Activated CD4-positive, alpha-beta memory T cell treated with anti-CD3 and anti-CD28 coated beads for 36 hours (primary cell): ENCODE measurements around the gene ARMC5. TPM values are rescaled to one million over a fixed set of nuclear protein-coding genes. Genes with fewer than 3 reads are reported as not detected.

Experiments used
- CTCF ChIA-PET: fragments of 350-600 bp; sonication (Branson Sonifier 250); formaldehyde crosslinking; loops from one replicate; lab custom pipeline; 2021; ENCODE audit warnings: antibody characterized with exemption, inconsistent platforms; lab: Charles Lee
- POLR2A ChIA-PET: fragments of 350-600 bp; sonication (Branson Sonifier 250); formaldehyde crosslinking; loops from one replicate; lab custom pipeline; 2021; ENCODE audit warnings: antibody characterized with exemption; lab: Charles Lee
- DNase-seq: peaks from one replicate; pipeline ENCODE4 v3.0.0-alpha.2; 2020
- H3K27ac Mint-ChIP-seq: one replicate; pipeline ENCODE4 v1.8.0; 2021; ENCODE audit warnings: mixed read lengths
- H3K27me3 Mint-ChIP-seq: one replicate; pipeline ENCODE4 v1.8.0; 2021; ENCODE audit warnings: mixed read lengths
- H3K36me3 Mint-ChIP-seq: one replicate; pipeline ENCODE4 v1.8.0; 2021; ENCODE audit warnings: mixed read lengths
- H3K4me1 Mint-ChIP-seq: one replicate; pipeline ENCODE4 v1.8.0; 2021; ENCODE audit warnings: low read depth, mixed read lengths
- H3K4me3 Mint-ChIP-seq: one replicate; pipeline ENCODE4 v1.8.0; 2021; ENCODE audit warnings: mild to moderate bottlenecking, mixed read lengths
- H3K9me3 Mint-ChIP-seq: one replicate; pipeline ENCODE4 v1.8.0; 2021; ENCODE audit warnings: mixed read lengths
- intact Hi-C: fragments of 100-400 bp; cut with micrococcal nuclease; formaldehyde crosslinking; loops from one replicate; pipeline ENCODE4 v1.15.1; 2023
- total RNA-seq, 2 experiments: library from RNA; stranded (reverse); gene quantifications; one replicate each; pipeline ENCODE4 v1.2.3, GENCODE V29; 2021

Gene ARMC5
- total RNA-seq, 2 experiments from 2014 or later: 5.5 to 6.4 TPM

- ChIA-PET CTCF (interaction anchor here (1.2 to 2.8 kb wide), 3 partner anchors 49 to 360 kb away, joined by 3 to 19 read pairs (median 3); partner anchors contain the start of gene ARMC5), POLR2A (interaction anchor here (0.7 to 2.3 kb wide), 7 partner anchors 19 to 369 kb away, joined by 3 to 11 read pairs (median 5); partner anchors contain the start of genes FUS and ZNF267)
- no peak for DNase-seq
- H3K27ac Mint-ChIP-seq: peak overlapping the region; percentile 94
- peaks cover 12% of the 10 kb centered on the region for H3K36me3 Mint-ChIP-seq
- intact Hi-C loops: loop anchor here (1.0 to 2.0 kb wide), 2 partner anchors 32 to 48 kb away; no protein-coding TSS in a partner anchor
- H3K4me1 Mint-ChIP-seq: peaks cover 44% of the 10 kb centered on the region
- peak overlapping the region; percentile 93 for H3K4me3 Mint-ChIP-seq
- no peaks in the 10 kb centered on the region for H3K9me3 Mint-ChIP-seq
- H3K27me3 Mint-ChIP-seq: no peaks in the 10 kb centered on the region
Observed at GRCh38 chr16:31508706-31509195, 49.5 kb downstream of the ARMC5 start.

- no peak for DNase-seq
- Mint-ChIP-seq H3K27me3 (peaks cover 2% of the 10 kb centered on the region), H3K27ac (no peak overlapping the region), H3K4me1 (peaks cover 15% of the 10 kb centered on the region), H3K4me3 (no peak overlapping the region), H3K36me3 (peaks cover 6% of the 10 kb centered on the region), H3K9me3 (peaks cover 12% of the 10 kb centered on the region)
- intact Hi-C loops: no loop called here
- CTCF ChIA-PET: no interaction called here
- POLR2A ChIA-PET: no interaction called here
Observed at GRCh38 chr16:31513126-31513525, 53.8 kb downstream of the ARMC5 start.

DNA sequence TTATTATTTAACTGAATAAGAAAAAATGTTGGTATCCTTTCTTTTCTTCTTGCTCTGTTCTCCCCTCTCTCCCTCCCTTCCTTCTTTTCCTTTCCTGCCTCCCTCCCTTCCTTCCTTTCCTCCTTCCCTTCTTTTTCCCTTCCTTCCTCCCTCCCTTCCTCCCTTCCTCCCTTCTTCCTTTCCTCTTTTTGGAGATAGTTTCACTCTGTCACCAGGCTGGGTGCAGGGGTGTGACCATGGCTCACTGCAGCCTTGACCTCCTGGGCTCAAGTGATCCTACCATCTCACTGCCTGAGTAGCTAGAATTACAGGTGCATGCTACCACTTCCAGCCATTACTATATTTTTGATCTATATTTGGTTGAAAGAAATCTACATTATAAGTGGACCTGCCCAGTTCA lies 54.6 kb downstream of the ARMC5 start:
- H3K27me3 Mint-ChIP-seq: peaks cover 2% of the 10 kb centered on the region
- DNase-seq: no peak
- H3K4me1 Mint-ChIP-seq: peaks cover 14% of the 10 kb centered on the region
- CTCF ChIA-PET: no interaction called here
- H3K4me3 Mint-ChIP-seq: no peak overlapping the region
- H3K9me3 Mint-ChIP-seq: peaks cover 12% of the 10 kb centered on the region
- H3K27ac Mint-ChIP-seq: no peak overlapping the region
- intact Hi-C loops: no loop called here
- peaks cover under 1% of the 10 kb centered on the region for H3K36me3 Mint-ChIP-seq
- POLR2A ChIA-PET: no interaction called here

Other genes with a start within 250 kb of the ARMC5 start
- gene TRIM72, start 245.4 kb upstream of the ARMC5 start, total RNA-seq: not detected
- not detected for gene PYDC1, start 242.4 kb upstream of the ARMC5 start, total RNA-seq
- 1 to 10 TPM; 4.1 to 5.0 TPM for gene ITGAM, start 199.5 kb upstream of the ARMC5 start, total RNA-seq
- gene ITGAX, start 104.3 kb upstream of the ARMC5 start, total RNA-seq: 10 to 100 TPM; 30.3 to 32.9 TPM
- not detected for gene ITGAD, start 66.2 kb upstream of the ARMC5 start, total RNA-seq
- not detected for gene COX6A2, start 31.1 kb upstream of the ARMC5 start, total RNA-seq
- gene ZNF843, start 16.7 kb upstream of the ARMC5 start, total RNA-seq: under 1 TPM; 0.17 to 0.19 TPM
- gene TGFB1I1, start 12.7 kb downstream of the ARMC5 start, total RNA-seq: 1 to 10 TPM in 1 of 2 experiments, under 1 TPM in 1; 0.80 to 1.1 TPM
- under 1 TPM in 1 of 2 experiments, not detected in 1; 0.21 TPM for gene SLC5A2, start 23.6 kb downstream of the ARMC5 start, total RNA-seq
- 10 to 100 TPM; 40.9 to 41.2 TPM for gene RUSF1, start 48.9 kb downstream of the ARMC5 start, total RNA-seq
- gene AHSP, start 68.4 kb downstream of the ARMC5 start, total RNA-seq: not detected